Tibial nerve (tissue), 3 donors: ENCODE results near the gene STOX1.

Experiments used
- POLR2A ChIP-seq, 2 donors: fragments of 450-650 bp; IDR thresholded peaks; one replicate each; pipeline ENCODE4 v1.6.1; 2017; ENCODE audit warnings: antibody characterized with exemption in 2 of 2, mild to moderate bottlenecking in 2 of 2, moderate library complexity in 2 of 2
- TF ChIP-seq, protein P1 (sequence below), 5 experiments: fragments of 200-600 bp in 3 of 5; fragments of 450-650 bp in 2 of 5; sonication (generic) in 3 of 5; IDR thresholded peaks; one replicate each; pipeline ENCODE4 v1.5.1; 2016 to 2019; ENCODE audit warnings: antibody characterized with exemption in 5 of 5, mild to moderate bottlenecking in 3 of 5, moderate library complexity in 2 of 5

DNA sequence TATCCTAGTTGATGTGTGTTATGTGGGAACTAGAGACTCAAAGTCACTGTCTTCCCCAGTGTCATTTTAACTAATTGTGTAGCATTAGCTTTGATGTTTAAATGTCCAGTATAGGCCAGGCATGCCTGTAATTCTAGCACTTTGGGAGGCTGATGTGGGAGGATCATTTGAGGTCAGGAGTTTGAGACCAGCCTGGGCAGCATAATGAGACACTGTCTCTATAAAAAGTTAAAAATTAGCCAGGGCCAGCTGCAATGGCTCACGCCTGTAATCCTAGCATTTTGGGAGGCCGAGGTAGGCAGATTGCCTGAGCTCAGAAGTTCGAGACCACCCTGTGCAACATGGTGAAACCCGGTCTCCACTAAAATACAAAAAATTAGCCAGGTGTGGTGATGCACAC is 98.2 kb downstream of the STOX1 start:
- TF ChIP-seq, protein P1, sequence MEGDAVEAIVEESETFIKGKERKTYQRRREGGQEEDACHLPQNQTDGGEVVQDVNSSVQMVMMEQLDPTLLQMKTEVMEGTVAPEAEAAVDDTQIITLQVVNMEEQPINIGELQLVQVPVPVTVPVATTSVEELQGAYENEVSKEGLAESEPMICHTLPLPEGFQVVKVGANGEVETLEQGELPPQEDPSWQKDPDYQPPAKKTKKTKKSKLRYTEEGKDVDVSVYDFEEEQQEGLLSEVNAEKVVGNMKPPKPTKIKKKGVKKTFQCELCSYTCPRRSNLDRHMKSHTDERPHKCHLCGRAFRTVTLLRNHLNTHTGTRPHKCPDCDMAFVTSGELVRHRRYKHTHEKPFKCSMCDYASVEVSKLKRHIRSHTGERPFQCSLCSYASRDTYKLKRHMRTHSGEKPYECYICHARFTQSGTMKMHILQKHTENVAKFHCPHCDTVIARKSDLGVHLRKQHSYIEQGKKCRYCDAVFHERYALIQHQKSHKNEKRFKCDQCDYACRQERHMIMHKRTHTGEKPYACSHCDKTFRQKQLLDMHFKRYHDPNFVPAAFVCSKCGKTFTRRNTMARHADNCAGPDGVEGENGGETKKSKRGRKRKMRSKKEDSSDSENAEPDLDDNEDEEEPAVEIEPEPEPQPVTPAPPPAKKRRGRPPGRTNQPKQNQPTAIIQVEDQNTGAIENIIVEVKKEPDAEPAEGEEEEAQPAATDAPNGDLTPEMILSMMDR (IDR thresholded peaks at IDR 0.05), result no peak
- no peak for TF ChIP-seq POLR2A (IDR thresholded peaks at IDR 0.05)
